Gastroesophageal sphincter (tissue), 4 donors: ENCODE measurements around the gene RNASE8. TPM values are rescaled to one million over a fixed set of nuclear protein-coding genes. Genes with fewer than 3 reads are reported as not detected.
A peak's percentile ranks its signal among the peaks of the same experiment; 100 is the strongest.

Experiments used
- ATAC-seq: fragments of 150-250 bp; one replicate; pipeline ENCODE4 v1.9.1; 2016; ENCODE audit warnings: mild to moderate bottlenecking, moderate library complexity
- H3K27ac ChIP-seq, 4 donors: fragments of 200-600 bp; sonication (generic) in 3 of 4; 1 replicate in 3 of 4; 2 replicates in 1 of 4; pipeline ENCODE4 v1.5.1; 2016 to 2019
- H3K27me3 ChIP-seq: fragments of 200-600 bp; sonication (generic); one replicate; pipeline ENCODE4 v1.5.1; 2019
- H3K36me3 ChIP-seq, 2 donors: fragments of 200-600 bp; sonication (generic); one replicate each; pipeline ENCODE4 v1.5.1; 2019; ENCODE audit warnings: control low read depth in 1 of 2
- H3K4me1 ChIP-seq, 3 donors: fragments of 200-600 bp; sonication (generic); 1 replicate in 2 of 3; 2 replicates in 1 of 3; pipeline ENCODE4 v1.5.1; 2016 to 2019; ENCODE audit warnings: control low read depth in 2 of 3
- H3K4me3 ChIP-seq, 2 donors: fragments of 200-600 bp; sonication (generic); one replicate each; pipeline ENCODE4 v1.5.1; 2019; ENCODE audit warnings: mild to moderate bottlenecking in 1 of 2, moderate library complexity in 1 of 2
- H3K9me3 ChIP-seq, 3 donors: fragments of 200-600 bp; sonication (generic); one replicate each; pipeline ENCODE4 v1.5.1; 2017 to 2019; ENCODE audit warnings: control low read depth in 2 of 3
- CTCF ChIP-seq, 4 experiments: fragments of 200-600 bp in 2 of 4; fragments of 450-650 bp in 2 of 4; sonication (generic) in 1 of 4; IDR thresholded peaks; one replicate each; pipeline ENCODE4 v1.5.1; 2017 to 2019; ENCODE audit warnings: antibody characterized with exemption in 4 of 4, mild to moderate bottlenecking in 2 of 4, moderate library complexity in 2 of 4
- EP300 ChIP-seq: sonication (generic); formaldehyde crosslinking; IDR thresholded peaks from one replicate; pipeline ENCODE4 v1.6.1; 2017; ENCODE audit warnings: antibody characterized with exemption, mild to moderate bottlenecking
- POLR2A ChIP-seq, 2 donors: fragments of 450-650 bp; IDR thresholded peaks; one replicate each; pipeline ENCODE4 v1.6.1; 2017; ENCODE audit warnings: antibody characterized with exemption in 2 of 2, mild to moderate bottlenecking in 2 of 2, moderate library complexity in 1 of 2
- POLR2AphosphoS5 ChIP-seq: sonication (generic); formaldehyde crosslinking; IDR thresholded peaks from one replicate; pipeline ENCODE4 v1.6.1; 2017; ENCODE audit warnings: antibody characterized with exemption
- WGBS, 2 donors: methylation state at CpG; one replicate each; pipeline ENCODE4 v1.1.5; 2018; ENCODE audit warnings: low coverage in 1 of 2; 5-methylcytosine and 5-hydroxymethylcytosine counted together
- total RNA-seq, 4 donors: library from RNA; depleted of rRNA; stranded (reverse); fragments of >200 nt; gene quantifications; one replicate each; pipeline ENCODE4 v1.1.0, GENCODE V29; 2016

RNASE8 gene
- total RNA-seq, 4 donors from 2014 or later: not detected

- no peak for ATAC-seq
- Histone ChIP-seq H3K27me3 (no peaks in the 10 kb centered on the region), H3K4me3 (no peak overlapping the region), H3K9me3 (no peaks in the 10 kb centered on the region), H3K4me1 (peaks cover 0 to 66% (median 17%) of the 10 kb centered on the region in 3 donors), H3K27ac (peak overlapping the region in 3 of 4 donors; percentile 1 to 32 (median 10)), H3K36me3 (peaks cover 0 to 43% of the 10 kb centered on the region in 2 donors)
- TF ChIP-seq EP300 (no peak), CTCF (IDR thresholded peaks at IDR 0.05) (peak in 1 of 4 experiments; percentile 10)
- 34 to 36% methylated on average over 3 to 5 of the region's 7 CpGs for WGBS, 2 donors
Measured at GRCh38 chr14:21093769-21094681, 36.4 kb downstream of the RNASE8 start.

- Histone ChIP-seq H3K36me3 (peaks cover 0 to 27% of the 10 kb centered on the region in 2 donors), H3K4me1 (peaks cover 5 to 78% (median 21%) of the 10 kb centered on the region in 3 donors), H3K9me3 (no peaks in the 10 kb centered on the region), H3K27me3 (no peaks in the 10 kb centered on the region), H3K27ac (peak overlapping the region in 3 of 4 donors; percentile 98 to 99 (median 98)), H3K4me3 (no peak overlapping the region)
- WGBS, 2 donors: 56 to 68% methylated on average over 3 to 4 of the region's 6 CpGs
- ATAC-seq: no peak
- TF ChIP-seq EP300 (no peak), POLR2AphosphoS5 (no peak), POLR2A (IDR thresholded peaks at IDR 0.05) (no peak), CTCF (IDR thresholded peaks at IDR 0.05) (no peak)
Measured at GRCh38 chr14:21095430-21096205, 38.0 kb downstream of the RNASE8 start.

GRCh38 chr14:21096438-21096837 is 38.8 kb downstream of the RNASE8 start:
- peak overlapping the region in 3 of 4 donors; percentile 98 to 99 (median 98) for H3K27ac ChIP-seq
- TF ChIP-seq EP300: no peak
- TF ChIP-seq POLR2AphosphoS5: no peak
- no peak for TF ChIP-seq CTCF (IDR thresholded peaks at IDR 0.05)
- no peak for TF ChIP-seq POLR2A (IDR thresholded peaks at IDR 0.05)

GRCh38 chr14:21096978-21097635 is 39.5 kb downstream of the RNASE8 start:
- ATAC-seq: no peak
- H3K27ac ChIP-seq: peak overlapping the region; percentile 85 to 99 (median 98)
- peaks cover 5 to 74% (median 17%) of the 10 kb centered on the region in 3 donors for H3K4me1 ChIP-seq

More at GRCh38 chr14:21096438-21096837, 38.8 kb downstream of the RNASE8 start:
- ATAC-seq: no peak
- no peaks in the 10 kb centered on the region for H3K27me3 ChIP-seq
- H3K9me3 ChIP-seq: no peaks in the 10 kb centered on the region
- no peak overlapping the region for H3K4me3 ChIP-seq
- H3K36me3 ChIP-seq: peaks cover 0 to 19% of the 10 kb centered on the region in 2 donors
- peaks cover 5 to 76% (median 21%) of the 10 kb centered on the region in 3 donors for H3K4me1 ChIP-seq
- WGBS, 2 donors: 8 to 50% methylated on average over 2 to 3 of the region's 3 CpGs

More at GRCh38 chr14:21096978-21097635, 39.5 kb downstream of the RNASE8 start:
- 49 to 53% methylated on average over 3 to 8 of the region's 10 CpGs for WGBS, 2 donors
- no peak for TF ChIP-seq POLR2AphosphoS5
- TF ChIP-seq EP300: no peak
- no peak for TF ChIP-seq CTCF (IDR thresholded peaks at IDR 0.05)
- no peak for TF ChIP-seq POLR2A (IDR thresholded peaks at IDR 0.05)
- Histone ChIP-seq H3K4me3 (peak overlapping the region; percentile 46 to 81), H3K9me3 (no peaks in the 10 kb centered on the region), H3K27me3 (no peaks in the 10 kb centered on the region), H3K36me3 (peaks cover 0 to 12% of the 10 kb centered on the region in 2 donors)
